B cell (primary cell): ENCODE results near the gene TLR2. TPM values are rescaled to one million over a fixed set of nuclear protein-coding genes. Genes with fewer than 3 reads are reported as not detected.

ENCODE experiments used
- ATAC-seq: fragments of 200-7000 bp; cut with Tn5 transposase; one replicate; pipeline ENCODE4 v1.10.0; 2021; ENCODE audit warnings: low read depth, mild to moderate bottlenecking, moderate number of reproducible peaks, moderate library complexity
- CTCF ChIA-PET: fragments of 350-600 bp; sonication (Branson Sonifier 250); formaldehyde crosslinking; loops from one replicate; lab custom pipeline; 2021; ENCODE audit warnings: antibody characterized with exemption, inconsistent platforms; lab: Charles Lee
- POLR2A ChIA-PET: fragments of 350-600 bp; sonication (Branson Sonifier 250); formaldehyde crosslinking; loops from one replicate; lab custom pipeline; 2021; ENCODE audit warnings: antibody characterized with exemption; lab: Charles Lee
- DNase-seq: peaks from one replicate; pipeline ENCODE4 v3.0.0; 2013
- H2AFZ ChIP-seq: 2 replicates; pipeline ENCODE4 v1.6.1; 2012; ENCODE audit warnings: mild to moderate bottlenecking, low read depth, low read length; ENCODE audit not compliant: insufficient read depth, poor library complexity, severe bottlenecking
- H3K27ac ChIP-seq, 2 donors: 1 replicate in 1 of 2; 2 replicates in 1 of 2; pipeline ENCODE4 v1.5.1; 2012 to 2013; ENCODE audit warnings: low read length in 2 of 2, mild to moderate bottlenecking in 2 of 2, moderate library complexity in 1 of 2
- H3K27me3 ChIP-seq, 4 experiments: fragments of 200-600 bp in 1 of 4; sonication (generic) in 1 of 4; replicated peaks in 1 of 4; 1 replicate in 2 of 4; 2 replicates in 2 of 4; pipeline versions ENCODE4 v1.6.1 to v1.7.0; 2013 to 2016; ENCODE audit warnings: low read length in 3 of 4, mild to moderate bottlenecking in 2 of 4, mixed read lengths in 1 of 4, moderate library complexity in 1 of 4; ENCODE audit not compliant: insufficient read depth in 4 of 4, control insufficient read depth in 3 of 4; ENCODE audit errors: control extremely low read depth in 1 of 4
- H3K36me3 ChIP-seq, 2 experiments: replicated peaks in 1 of 2; 1 replicate in 1 of 2; 2 replicates in 1 of 2; pipeline versions ENCODE4 v1.6.1 to v1.7.1; 2013; ENCODE audit warnings: low read length in 1 of 2; ENCODE audit not compliant: insufficient read depth in 2 of 2, control insufficient read depth in 1 of 2; ENCODE audit errors: control extremely low read depth in 1 of 2, extremely low read depth in 1 of 2
- H3K4me1 ChIP-seq, 2 donors: fragments of 200-600 bp in 1 of 2; sonication (generic) in 1 of 2; 1 replicate in 1 of 2; 2 replicates in 1 of 2; pipeline versions ENCODE4 v1.5.1 to v1.6.1; 2013 to 2017; ENCODE audit warnings: low read length in 2 of 2; ENCODE audit not compliant: control insufficient read depth in 2 of 2, insufficient read depth in 2 of 2
- H3K4me2 ChIP-seq: replicated peaks from 2 replicates; pipeline ENCODE3; 2012; ENCODE audit warnings: mild to moderate bottlenecking, low read depth, low read length; ENCODE audit not compliant: poor library complexity, severe bottlenecking
- H3K4me3 ChIP-seq, 5 experiments: fragments of 200-600 bp in 1 of 5; sonication (generic) in 1 of 5; 1 replicate in 3 of 5; 2 replicates in 2 of 5; pipeline versions ENCODE4 v1.5.1 to v1.7.0; 2011 to 2016; ENCODE audit warnings: low read length in 4 of 5, mild to moderate bottlenecking in 4 of 5, low read depth in 2 of 5, control low read depth in 1 of 5, moderate library complexity in 1 of 5; ENCODE audit not compliant: insufficient read depth in 1 of 5; ENCODE audit errors: control extremely low read depth in 1 of 5, extremely low read depth in 1 of 5
- H3K79me2 ChIP-seq: fragments of 200-600 bp; sonication (generic); one replicate; pipeline ENCODE4 v1.6.0; 2016; ENCODE audit warnings: low read length; ENCODE audit not compliant: control insufficient read depth, insufficient read depth
- H3K9ac ChIP-seq: fragments of 200-600 bp; sonication (generic); 2 replicates; pipeline ENCODE4 v1.6.1; 2017; ENCODE audit warnings: mild to moderate bottlenecking, low read length, moderate library complexity
- H3K9me3 ChIP-seq, 3 donors: one replicate each; pipeline versions ENCODE4 v1.6.1 to v1.7.1; 2013; ENCODE audit warnings: low read length in 2 of 3; ENCODE audit not compliant: control insufficient read depth in 2 of 3, insufficient read depth in 1 of 3; ENCODE audit errors: control extremely low read depth in 1 of 3
- H4K20me1 ChIP-seq: 2 replicates; pipeline ENCODE4 v1.6.0; 2012; ENCODE audit warnings: mild to moderate bottlenecking, low read length; ENCODE audit not compliant: insufficient read depth, control insufficient read depth, poor library complexity, severe bottlenecking
- H3K27ac Mint-ChIP-seq: one replicate; pipeline ENCODE4 v1.8.0; 2021; ENCODE audit warnings: mixed read lengths
- H3K27me3 Mint-ChIP-seq: one replicate; pipeline ENCODE4 v1.8.0; 2021; ENCODE audit warnings: mixed read lengths
- H3K4me1 Mint-ChIP-seq: one replicate; pipeline ENCODE4 v1.8.0; 2021; ENCODE audit warnings: mixed read lengths
- H3K4me3 Mint-ChIP-seq: one replicate; pipeline ENCODE4 v1.8.0; 2021; ENCODE audit warnings: mixed read lengths
- H3K9me3 Mint-ChIP-seq: one replicate; pipeline ENCODE4 v1.8.0; 2022; ENCODE audit warnings: mixed read lengths; ENCODE audit not compliant: insufficient read depth
- EZH2 ChIP-seq: IDR thresholded peaks from 2 replicates; pipeline ENCODE4 v1.6.1; 2012; ENCODE audit warnings: borderline replicate concordance, low read depth, mild to moderate bottlenecking, moderate library complexity, low read length; ENCODE audit not compliant: insufficient read depth, poor library complexity, severe bottlenecking
- WGBS: methylation state at CpG from one replicate; pipeline ENCODE4 v1.1.5; 2013; ENCODE audit warnings: missing lambda C conversion rate; ENCODE audit not compliant: insufficient coverage; 5-methylcytosine and 5-hydroxymethylcytosine counted together
- intact Hi-C: fragments of 100-400 bp; cut with micrococcal nuclease; formaldehyde crosslinking; loops from one replicate; pipeline ENCODE4 v1.10.0; 2022
- polyA plus RNA-seq: library from polyadenylated mRNA; depleted of rRNA; stranded (reverse); fragments of >200 nt; gene quantifications from 2 replicates; pipeline ENCODE4 v1.2.3, GENCODE V29; 2012
- total RNA-seq, 2 donors: library from RNA; stranded (reverse); fragments of 120-200 nt in 1 of 2; gene quantifications; 1 replicate in 1 of 2; 2 replicates in 1 of 2; pipeline versions ENCODE4 v1.2.3 to v1.2.4, GENCODE V29; 2013 to 2022
- TF ChIP-seq, protein P1 (sequence below): fragments of 200-600 bp; IDR thresholded peaks from one replicate; pipeline ENCODE4 v1.8.0; 2022; ENCODE audit warnings: antibody characterized with exemption, mild to moderate bottlenecking

Gene TLR2
- total and polyA plus RNA-seq, 2 donors (not counting 1 experiment from before 2014, with no cell fraction given), result 3.3 to 5.0 TPM

DNA sequence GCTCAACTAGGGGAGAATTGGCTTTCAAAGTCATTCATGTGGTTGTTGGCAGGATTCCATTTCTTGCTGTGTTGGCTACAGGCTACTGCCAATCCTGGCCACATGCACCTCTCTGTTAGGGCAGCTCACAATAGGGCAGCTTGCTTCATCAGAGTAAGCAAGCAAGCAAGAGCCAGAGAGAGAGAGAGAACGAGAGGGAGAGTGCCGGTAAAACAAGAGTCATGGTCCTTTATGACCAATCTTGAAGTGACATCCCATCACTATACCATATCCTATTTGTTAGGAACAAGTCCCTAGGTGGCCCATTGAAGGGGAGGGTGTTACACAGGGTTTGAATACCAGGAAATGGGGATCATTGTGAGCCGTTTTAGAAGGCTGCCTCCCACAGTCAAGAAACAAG lies 33.0 kb upstream of the TLR2 start:
- Histone ChIP-seq H3K79me2 (no peaks in the 10 kb centered on the region), H3K4me3 (no peak overlapping the region), H4K20me1 (no peaks in the 10 kb centered on the region), H3K27ac (peak overlapping the region in 1 of 2 donors; percentile 42), H3K9me3 (no peaks in the 10 kb centered on the region), H2AFZ (peak overlapping the region; percentile 44), H3K4me2 (peak overlapping the region; percentile 38), H3K9ac (no peak overlapping the region), H3K4me1 (peaks cover 17 to 19% of the 10 kb centered on the region in 2 donors), H3K36me3 (no peaks in the 10 kb centered on the region), H3K27me3 (peaks cover 0 to 3% (median 0%) of the 10 kb centered on the region in 4 experiments)
- Mint-ChIP-seq H3K4me1 (peaks cover 19% of the 10 kb centered on the region), H3K4me3 (no peak overlapping the region), H3K9me3 (no peaks in the 10 kb centered on the region), H3K27ac (no peak overlapping the region), H3K27me3 (peaks cover 5% of the 10 kb centered on the region)
- no peak for ATAC-seq
- no CpG with 5 or more reads among the region's 3 CpGs for WGBS
- intact Hi-C loops, result no loop called here
- no peak for DNase-seq
- TF ChIP-seq, protein P1, sequence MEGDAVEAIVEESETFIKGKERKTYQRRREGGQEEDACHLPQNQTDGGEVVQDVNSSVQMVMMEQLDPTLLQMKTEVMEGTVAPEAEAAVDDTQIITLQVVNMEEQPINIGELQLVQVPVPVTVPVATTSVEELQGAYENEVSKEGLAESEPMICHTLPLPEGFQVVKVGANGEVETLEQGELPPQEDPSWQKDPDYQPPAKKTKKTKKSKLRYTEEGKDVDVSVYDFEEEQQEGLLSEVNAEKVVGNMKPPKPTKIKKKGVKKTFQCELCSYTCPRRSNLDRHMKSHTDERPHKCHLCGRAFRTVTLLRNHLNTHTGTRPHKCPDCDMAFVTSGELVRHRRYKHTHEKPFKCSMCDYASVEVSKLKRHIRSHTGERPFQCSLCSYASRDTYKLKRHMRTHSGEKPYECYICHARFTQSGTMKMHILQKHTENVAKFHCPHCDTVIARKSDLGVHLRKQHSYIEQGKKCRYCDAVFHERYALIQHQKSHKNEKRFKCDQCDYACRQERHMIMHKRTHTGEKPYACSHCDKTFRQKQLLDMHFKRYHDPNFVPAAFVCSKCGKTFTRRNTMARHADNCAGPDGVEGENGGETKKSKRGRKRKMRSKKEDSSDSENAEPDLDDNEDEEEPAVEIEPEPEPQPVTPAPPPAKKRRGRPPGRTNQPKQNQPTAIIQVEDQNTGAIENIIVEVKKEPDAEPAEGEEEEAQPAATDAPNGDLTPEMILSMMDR, result no peak
- TF ChIP-seq EZH2, result no peak
- POLR2A ChIA-PET, result interaction anchor here (0.6 kb wide), 1 partner anchor 848 kb away, joined by 3 read pairs; no protein-coding TSS in a partner anchor
- CTCF ChIA-PET, result interaction anchor here (2.7 kb wide), 1 partner anchor 8 kb away, joined by 18 read pairs; no protein-coding TSS in a partner anchor

DNA sequence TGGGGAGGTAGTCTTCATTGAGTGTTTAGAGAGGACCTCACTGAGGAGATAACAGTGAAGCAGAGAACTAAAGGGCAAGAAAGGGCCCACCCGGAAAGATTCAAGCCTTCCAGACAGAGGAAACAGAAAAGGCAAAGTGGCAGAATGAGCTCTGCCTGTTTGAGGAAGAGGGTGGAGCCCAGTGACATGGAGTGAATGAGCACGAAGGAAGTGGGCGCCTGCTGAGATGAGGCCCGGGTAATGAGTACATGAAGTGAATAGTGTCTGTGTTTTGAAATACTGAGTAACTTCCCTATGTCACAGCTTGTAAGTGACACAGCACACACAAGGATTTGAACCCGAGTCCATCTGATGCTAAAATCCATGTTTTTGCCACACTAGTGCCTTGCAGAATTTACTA lies 32.5 kb upstream of the TLR2 start:
- Histone ChIP-seq H3K27me3 (peaks cover 0 to 3% (median 0%) of the 10 kb centered on the region in 4 experiments), H3K9me3 (no peaks in the 10 kb centered on the region), H3K27ac (peak overlapping the region in 1 of 2 donors; percentile 42), H3K9ac (no peak overlapping the region), H3K4me2 (peak overlapping the region; percentile 38), H3K79me2 (no peaks in the 10 kb centered on the region), H3K36me3 (no peaks in the 10 kb centered on the region), H3K4me3 (no peak overlapping the region), H4K20me1 (no peaks in the 10 kb centered on the region), H2AFZ (peak overlapping the region; percentile 44), H3K4me1 (peaks cover 17 to 19% of the 10 kb centered on the region in 2 donors)
- peak; percentile 71 for ATAC-seq
- Mint-ChIP-seq H3K27me3 (peaks cover 5% of the 10 kb centered on the region), H3K27ac (no peak overlapping the region), H3K9me3 (no peaks in the 10 kb centered on the region), H3K4me3 (no peak overlapping the region), H3K4me1 (peaks cover 19% of the 10 kb centered on the region)
- 17% methylated on average over 4 of the region's 5 CpGs for WGBS
- ChIA-PET POLR2A (no interaction called here), CTCF (interaction anchor here (2.7 kb wide), 1 partner anchor 8 kb away, joined by 18 read pairs; no protein-coding TSS in a partner anchor)
- TF ChIP-seq, protein P1, result no peak
- TF ChIP-seq EZH2, result no peak
- DNase-seq, result peak; percentile 50
- intact Hi-C loops, result no loop called here
